ENCODE measurements around the gene ROBO1.

DNA sequence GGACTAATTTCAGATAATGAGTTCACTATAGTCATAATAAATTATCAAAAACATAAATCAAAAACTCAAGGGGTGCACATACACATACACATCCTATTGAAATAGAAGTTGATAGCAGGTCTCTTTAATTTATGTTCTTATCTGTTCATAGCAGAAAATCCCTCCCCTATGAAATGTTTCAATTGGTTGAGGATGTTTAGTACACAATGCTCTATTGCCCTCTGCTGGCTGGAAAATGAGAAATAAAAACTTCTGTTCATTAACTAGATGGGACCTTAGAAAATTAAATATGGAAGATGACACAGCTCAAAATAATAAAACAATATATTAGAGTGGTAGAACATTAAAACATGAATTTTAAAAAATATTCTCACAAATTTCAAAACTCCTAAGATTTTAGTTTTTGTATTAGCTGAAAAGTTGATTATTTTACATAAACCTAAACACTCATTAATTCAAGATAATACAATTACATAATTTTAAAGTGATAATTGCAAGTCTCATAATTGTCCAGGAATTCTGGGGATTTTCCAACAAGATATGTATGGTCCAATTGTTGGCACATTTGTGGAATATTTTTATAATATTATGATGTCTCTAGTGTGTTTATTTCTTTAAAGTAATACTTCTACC, 735.0 kb downstream of the ROBO1 start:
- TF ChIP-seq, protein P1, sequence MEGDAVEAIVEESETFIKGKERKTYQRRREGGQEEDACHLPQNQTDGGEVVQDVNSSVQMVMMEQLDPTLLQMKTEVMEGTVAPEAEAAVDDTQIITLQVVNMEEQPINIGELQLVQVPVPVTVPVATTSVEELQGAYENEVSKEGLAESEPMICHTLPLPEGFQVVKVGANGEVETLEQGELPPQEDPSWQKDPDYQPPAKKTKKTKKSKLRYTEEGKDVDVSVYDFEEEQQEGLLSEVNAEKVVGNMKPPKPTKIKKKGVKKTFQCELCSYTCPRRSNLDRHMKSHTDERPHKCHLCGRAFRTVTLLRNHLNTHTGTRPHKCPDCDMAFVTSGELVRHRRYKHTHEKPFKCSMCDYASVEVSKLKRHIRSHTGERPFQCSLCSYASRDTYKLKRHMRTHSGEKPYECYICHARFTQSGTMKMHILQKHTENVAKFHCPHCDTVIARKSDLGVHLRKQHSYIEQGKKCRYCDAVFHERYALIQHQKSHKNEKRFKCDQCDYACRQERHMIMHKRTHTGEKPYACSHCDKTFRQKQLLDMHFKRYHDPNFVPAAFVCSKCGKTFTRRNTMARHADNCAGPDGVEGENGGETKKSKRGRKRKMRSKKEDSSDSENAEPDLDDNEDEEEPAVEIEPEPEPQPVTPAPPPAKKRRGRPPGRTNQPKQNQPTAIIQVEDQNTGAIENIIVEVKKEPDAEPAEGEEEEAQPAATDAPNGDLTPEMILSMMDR (IDR thresholded peaks at IDR 0.05; ENCODE audit: low read depth, low read length, missing input control) = peak; percentile 49
- no peak for TF ChIP-seq JUND (IDR thresholded peaks at IDR 0.05)
- TF ChIP-seq HNF4A (conservative IDR thresholded peaks at IDR 0.05) = no peak
- TF ChIP-seq ATF3 (IDR thresholded peaks at IDR 0.05) = no peak
- no peak for TF ChIP-seq SP1 (IDR thresholded peaks at IDR 0.05)
- TF ChIP-seq, protein P2, sequence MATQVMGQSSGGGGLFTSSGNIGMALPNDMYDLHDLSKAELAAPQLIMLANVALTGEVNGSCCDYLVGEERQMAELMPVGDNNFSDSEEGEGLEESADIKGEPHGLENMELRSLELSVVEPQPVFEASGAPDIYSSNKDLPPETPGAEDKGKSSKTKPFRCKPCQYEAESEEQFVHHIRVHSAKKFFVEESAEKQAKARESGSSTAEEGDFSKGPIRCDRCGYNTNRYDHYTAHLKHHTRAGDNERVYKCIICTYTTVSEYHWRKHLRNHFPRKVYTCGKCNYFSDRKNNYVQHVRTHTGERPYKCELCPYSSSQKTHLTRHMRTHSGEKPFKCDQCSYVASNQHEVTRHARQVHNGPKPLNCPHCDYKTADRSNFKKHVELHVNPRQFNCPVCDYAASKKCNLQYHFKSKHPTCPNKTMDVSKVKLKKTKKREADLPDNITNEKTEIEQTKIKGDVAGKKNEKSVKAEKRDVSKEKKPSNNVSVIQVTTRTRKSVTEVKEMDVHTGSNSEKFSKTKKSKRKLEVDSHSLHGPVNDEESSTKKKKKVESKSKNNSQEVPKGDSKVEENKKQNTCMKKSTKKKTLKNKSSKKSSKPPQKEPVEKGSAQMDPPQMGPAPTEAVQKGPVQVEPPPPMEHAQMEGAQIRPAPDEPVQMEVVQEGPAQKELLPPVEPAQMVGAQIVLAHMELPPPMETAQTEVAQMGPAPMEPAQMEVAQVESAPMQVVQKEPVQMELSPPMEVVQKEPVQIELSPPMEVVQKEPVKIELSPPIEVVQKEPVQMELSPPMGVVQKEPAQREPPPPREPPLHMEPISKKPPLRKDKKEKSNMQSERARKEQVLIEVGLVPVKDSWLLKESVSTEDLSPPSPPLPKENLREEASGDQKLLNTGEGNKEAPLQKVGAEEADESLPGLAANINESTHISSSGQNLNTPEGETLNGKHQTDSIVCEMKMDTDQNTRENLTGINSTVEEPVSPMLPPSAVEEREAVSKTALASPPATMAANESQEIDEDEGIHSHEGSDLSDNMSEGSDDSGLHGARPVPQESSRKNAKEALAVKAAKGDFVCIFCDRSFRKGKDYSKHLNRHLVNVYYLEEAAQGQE (IDR thresholded peaks at IDR 0.05) = no peak
- TF ChIP-seq FOXA1 (IDR thresholded peaks at IDR 0.05) = no peak
- TF ChIP-seq TAF1 (conservative IDR thresholded peaks at IDR 0.05) = no peak
- no peak for TF ChIP-seq YY1 (IDR thresholded peaks at IDR 0.05)
- no peak for TF ChIP-seq MAX (IDR thresholded peaks at IDR 0.05)
- no peak for TF ChIP-seq RXRA (IDR thresholded peaks at IDR 0.05)
- TF ChIP-seq RAD21 (IDR thresholded peaks at IDR 0.05) = peak; percentile 83 to 88
- no peak for TF ChIP-seq GABPA (IDR thresholded peaks at IDR 0.05 in 1 of 2, conservative IDR thresholded peaks at IDR 0.05 in 1 of 2)
